ENCODE results near the gene ZNF598. TPM values are rescaled to one million over a fixed set of nuclear protein-coding genes. Genes with fewer than 3 reads are reported as not detected.

ZNF598 gene
- total RNA-seq, 3 donors from 2014 or later, result 16.0 to 25.2 (median 22.2) TPM

- Histone ChIP-seq H3K27me3 (no peaks in the 10 kb centered on the region), H3K27ac (no peak overlapping the region), H3K36me3 (peaks cover 12% of the 10 kb centered on the region), H3K4me3 (no peak overlapping the region), H3K4me1 (peaks cover 4 to 16% of the 10 kb centered on the region in 2 donors), H3K9me3 (no peaks in the 10 kb centered on the region)
- no peak for TF ChIP-seq POLR2A (IDR thresholded peaks at IDR 0.05)
- no peak for TF ChIP-seq CTCF (IDR thresholded peaks at IDR 0.05)
- no peak for TF ChIP-seq POLR2AphosphoS5 (IDR thresholded peaks at IDR 0.05)
- intact Hi-C loops (cut with DNase I; ENCODE audit: low total_unique reads), result no loop called here
- no peak for DNase-seq (ENCODE audit: low spot score in 2 of 2)
Observed at GRCh38 chr16:2001456-2002355, 7.9 kb downstream of the ZNF598 start.

- intact Hi-C loops (cut with DNase I; ENCODE audit: low total_unique reads), result no loop called here
- H3K36me3 ChIP-seq, result peaks cover 12% of the 10 kb centered on the region
- no peak overlapping the region for H3K4me3 ChIP-seq
- DNase-seq (ENCODE audit: low spot score in 2 of 2), result no peak
- peaks cover 4 to 16% of the 10 kb centered on the region in 2 donors for H3K4me1 ChIP-seq
- no peaks in the 10 kb centered on the region for H3K27me3 ChIP-seq
- TF ChIP-seq POLR2A (IDR thresholded peaks at IDR 0.05) (no peak), POLR2AphosphoS5 (IDR thresholded peaks at IDR 0.05) (no peak), CTCF (IDR thresholded peaks at IDR 0.05) (no peak)
- no peak overlapping the region for H3K27ac ChIP-seq
- H3K9me3 ChIP-seq, result no peaks in the 10 kb centered on the region
Observed at GRCh38 chr16:2001035-2001434, 8.6 kb downstream of the ZNF598 start.

- DNase-seq (ENCODE audit: low spot score in 2 of 2), result no peak
- Histone ChIP-seq H3K36me3 (peaks cover 12% of the 10 kb centered on the region), H3K27ac (no peak overlapping the region), H3K4me3 (no peak overlapping the region), H3K4me1 (peaks cover 4 to 7% of the 10 kb centered on the region in 2 donors), H3K27me3 (no peaks in the 10 kb centered on the region), H3K9me3 (no peaks in the 10 kb centered on the region)
- intact Hi-C loops (cut with DNase I; ENCODE audit: low total_unique reads), result no loop called here
- TF ChIP-seq CTCF (IDR thresholded peaks at IDR 0.05), result no peak
- TF ChIP-seq POLR2AphosphoS5 (IDR thresholded peaks at IDR 0.05), result no peak
- no peak for TF ChIP-seq POLR2A (IDR thresholded peaks at IDR 0.05)
Observed at GRCh38 chr16:1999866-2000514, 9.6 kb downstream of the ZNF598 start.

- no peak for DNase-seq (ENCODE audit: low spot score in 2 of 2)
- Histone ChIP-seq H3K4me1 (peaks cover 1 to 3% of the 10 kb centered on the region in 2 donors), H3K4me3 (no peak overlapping the region), H3K9me3 (no peaks in the 10 kb centered on the region), H3K36me3 (peaks cover 12% of the 10 kb centered on the region), H3K27ac (peak overlapping the region in 1 of 2 donors; percentile 12), H3K27me3 (no peaks in the 10 kb centered on the region)
- TF ChIP-seq POLR2A (IDR thresholded peaks at IDR 0.05) (no peak), POLR2AphosphoS5 (IDR thresholded peaks at IDR 0.05) (no peak), CTCF (IDR thresholded peaks at IDR 0.05) (no peak)
- intact Hi-C loops (cut with DNase I; ENCODE audit: low total_unique reads), result no loop called here
Observed at GRCh38 chr16:1998852-1999801, 10.5 kb downstream of the ZNF598 start.

Measured in breast epithelium (tissue), 4 donors.